HG03442 (cell line): ENCODE data around the gene COASY.
"Not testable (repeated sequence)": the region's sequence is repeated elsewhere in the genome, so short reads cannot be mapped to it uniquely, and the experiment has no call there.

ENCODE experiments used
- ATAC-seq: cut with Tn5 transposase; IDR thresholded peaks from one replicate; pipeline ENCODE4 v1.9.1; 2021; ENCODE audit warnings: mild to moderate bottlenecking, moderate library complexity; ENCODE audit not compliant: unreplicated experiment

COASY gene

DNA sequence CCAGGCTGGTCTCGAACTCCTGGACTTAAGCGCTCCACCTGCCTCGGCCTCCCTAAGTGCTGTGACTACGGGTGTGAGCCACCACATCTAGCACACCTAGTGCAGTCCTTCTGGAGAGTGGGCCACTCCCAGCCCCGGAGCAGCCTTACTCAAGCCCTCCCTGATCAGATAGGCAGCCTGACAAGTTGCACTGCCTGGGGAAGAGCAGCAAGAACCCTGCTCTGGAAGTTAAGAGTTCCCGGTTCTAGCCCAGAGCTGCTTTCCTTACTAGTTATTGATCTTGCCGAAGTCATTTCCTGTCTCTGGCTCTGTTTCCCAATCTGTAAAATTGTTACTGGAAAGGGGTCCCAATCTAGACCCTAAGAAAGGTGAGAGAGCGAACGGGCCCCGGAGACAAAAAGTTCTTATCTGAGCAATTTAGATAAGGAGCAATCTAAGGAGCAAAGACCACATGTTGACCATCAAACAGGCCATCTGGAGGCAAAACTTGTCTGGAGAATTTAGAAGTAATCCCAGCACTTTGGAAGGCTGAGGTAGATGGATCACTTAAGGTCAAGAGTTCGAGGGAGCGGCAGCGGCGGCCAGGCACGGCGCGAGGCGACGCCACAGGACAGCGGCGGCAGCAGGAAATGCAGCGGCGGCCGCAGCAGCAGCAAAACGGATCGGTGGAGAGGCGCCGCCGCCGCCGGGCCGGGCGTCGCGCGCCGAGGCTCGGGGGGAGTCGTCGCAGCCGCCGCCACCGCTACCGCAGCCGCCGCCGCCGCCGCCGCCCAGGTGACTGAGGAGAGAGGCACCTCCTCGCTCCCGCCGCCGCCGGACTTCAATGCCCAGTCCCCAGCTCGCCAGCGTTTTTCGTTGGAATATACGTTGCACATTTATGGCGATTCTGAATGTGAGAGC, 30.2 kb upstream of the COASY start:
- no peak for ATAC-seq

DNA sequence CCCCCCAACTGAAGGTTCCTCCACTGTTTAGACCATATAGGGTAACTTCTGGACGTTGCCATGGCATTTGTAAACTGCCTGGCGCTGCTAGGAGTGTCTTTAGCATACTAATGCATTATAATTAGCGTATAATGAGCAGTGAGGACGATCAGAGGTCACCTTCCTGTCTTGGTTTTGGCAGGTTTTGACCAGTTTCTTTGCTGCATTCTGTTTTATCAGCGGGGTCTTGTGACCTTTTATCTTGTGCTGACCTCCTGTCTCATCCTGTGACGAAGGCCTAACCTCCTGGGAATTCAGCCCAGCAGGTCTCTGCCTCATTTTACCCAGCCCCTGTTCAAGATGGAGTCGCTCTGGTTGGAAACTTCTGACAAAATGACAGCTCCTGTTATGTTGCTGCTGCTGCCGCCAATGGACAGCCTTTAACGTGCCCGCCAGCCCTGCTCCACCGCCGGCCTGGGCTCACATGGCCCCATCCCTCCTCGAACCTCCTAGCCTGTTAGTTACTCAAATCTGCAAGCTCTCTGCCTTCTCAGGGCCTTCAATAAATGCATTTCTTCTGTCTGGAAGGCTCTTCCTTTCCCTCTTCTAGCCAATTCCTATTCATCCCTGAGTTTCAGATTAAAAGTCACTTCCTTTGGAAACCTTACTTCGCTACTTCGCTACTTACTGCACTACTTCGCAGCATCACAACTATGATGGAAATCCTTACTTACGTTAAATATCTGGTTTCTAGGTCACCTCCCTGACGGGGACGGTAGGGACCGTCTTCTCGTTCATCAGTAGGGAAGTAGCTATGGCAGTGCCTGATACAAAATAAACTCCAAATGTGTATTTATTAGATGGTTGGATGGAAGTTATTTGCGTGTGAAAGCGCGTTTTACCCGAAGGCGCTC, 26.5 kb upstream of the COASY start:
- ATAC-seq = peak; percentile 1

GRCh38 chr17:42536048-42536371, 25.9 kb upstream of the COASY start, which contains the start of gene NAGLU:
TSS of gene NAGLU (plus strand) at chr17:42536241. CDS start at chr17:42536273, 32 bp downstream.
- peak; percentile 78 for ATAC-seq

DNA sequence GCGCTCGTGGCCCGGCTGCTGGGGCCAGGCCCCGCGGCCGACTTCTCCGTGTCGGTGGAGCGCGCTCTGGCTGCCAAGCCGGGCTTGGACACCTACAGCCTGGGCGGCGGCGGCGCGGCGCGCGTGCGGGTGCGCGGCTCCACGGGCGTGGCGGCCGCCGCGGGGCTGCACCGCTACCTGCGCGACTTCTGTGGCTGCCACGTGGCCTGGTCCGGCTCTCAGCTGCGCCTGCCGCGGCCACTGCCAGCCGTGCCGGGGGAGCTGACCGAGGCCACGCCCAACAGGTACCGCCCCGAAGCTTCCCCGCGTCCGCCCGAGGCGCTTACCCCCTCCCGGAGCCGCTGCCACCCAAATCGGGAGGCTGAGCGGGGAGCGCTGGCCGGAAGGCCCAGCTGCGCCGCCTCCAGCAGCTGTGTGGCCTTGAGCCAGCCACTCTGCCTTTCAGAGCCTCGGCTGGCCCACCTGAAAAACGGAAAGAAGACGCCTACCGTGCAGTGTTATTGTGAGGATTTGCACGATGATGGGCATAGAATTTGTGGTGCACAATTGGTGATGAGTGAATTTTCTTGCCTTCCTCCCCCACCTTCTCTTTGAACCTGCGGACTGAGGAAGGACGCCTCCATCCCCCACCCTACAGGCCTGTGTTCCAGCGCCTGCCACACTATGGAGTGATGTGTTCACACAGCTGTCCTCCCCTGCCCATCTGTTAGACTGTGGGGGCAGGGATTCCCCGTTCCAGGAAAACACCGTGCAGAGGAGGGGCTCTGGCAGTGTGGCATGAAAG, 25.4 kb upstream of the COASY start:
- peak; percentile 61 for ATAC-seq

- no peak for ATAC-seq
Observed at GRCh38 chr17:42537156-42537805, 24.7 kb upstream of the COASY start.

- ATAC-seq = no peak
Observed at GRCh38 chr17:42537826-42538451, 24.0 kb upstream of the COASY start.

DNA sequence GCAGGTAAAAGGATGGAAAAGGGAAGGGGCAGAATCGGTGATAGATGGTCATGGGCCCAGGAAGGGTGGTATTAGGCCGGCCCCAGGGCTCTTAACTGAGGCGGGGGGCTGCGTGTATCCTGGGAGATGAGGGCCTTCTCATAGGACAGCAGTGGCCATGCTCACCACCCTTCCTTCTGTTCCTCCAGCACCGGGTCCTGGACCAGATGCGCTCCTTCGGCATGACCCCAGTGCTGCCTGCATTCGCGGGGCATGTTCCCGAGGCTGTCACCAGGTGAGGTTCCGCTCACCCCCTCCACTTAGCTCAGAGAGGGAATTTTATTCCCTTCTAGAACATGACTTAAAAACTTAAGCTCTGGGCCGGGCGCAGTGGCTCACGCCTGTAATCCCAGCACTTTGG, 23.5 kb upstream of the COASY start:
- no peak for ATAC-seq

DNA sequence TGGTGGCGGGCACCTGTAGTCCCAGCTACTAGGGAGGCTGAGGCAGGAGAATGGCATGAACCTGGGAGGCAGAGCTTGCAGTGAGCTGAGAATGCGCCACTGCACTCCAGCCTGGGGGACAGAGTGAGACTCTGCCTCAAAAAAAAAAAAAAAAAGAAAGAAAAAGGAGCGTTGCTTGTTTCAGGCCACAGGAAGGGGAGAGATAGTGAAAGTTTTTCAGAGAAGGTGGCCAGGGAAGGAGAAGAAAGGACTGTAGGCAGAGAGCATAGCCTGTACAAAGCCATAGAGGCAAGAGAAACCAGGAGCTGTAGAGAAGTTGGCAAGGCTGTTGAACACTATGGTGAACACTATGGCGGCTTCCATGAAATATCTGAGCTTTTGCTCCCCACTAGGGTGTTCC, 21.4 kb upstream of the COASY start:
- not testable (repeated sequence) for ATAC-seq

DNA sequence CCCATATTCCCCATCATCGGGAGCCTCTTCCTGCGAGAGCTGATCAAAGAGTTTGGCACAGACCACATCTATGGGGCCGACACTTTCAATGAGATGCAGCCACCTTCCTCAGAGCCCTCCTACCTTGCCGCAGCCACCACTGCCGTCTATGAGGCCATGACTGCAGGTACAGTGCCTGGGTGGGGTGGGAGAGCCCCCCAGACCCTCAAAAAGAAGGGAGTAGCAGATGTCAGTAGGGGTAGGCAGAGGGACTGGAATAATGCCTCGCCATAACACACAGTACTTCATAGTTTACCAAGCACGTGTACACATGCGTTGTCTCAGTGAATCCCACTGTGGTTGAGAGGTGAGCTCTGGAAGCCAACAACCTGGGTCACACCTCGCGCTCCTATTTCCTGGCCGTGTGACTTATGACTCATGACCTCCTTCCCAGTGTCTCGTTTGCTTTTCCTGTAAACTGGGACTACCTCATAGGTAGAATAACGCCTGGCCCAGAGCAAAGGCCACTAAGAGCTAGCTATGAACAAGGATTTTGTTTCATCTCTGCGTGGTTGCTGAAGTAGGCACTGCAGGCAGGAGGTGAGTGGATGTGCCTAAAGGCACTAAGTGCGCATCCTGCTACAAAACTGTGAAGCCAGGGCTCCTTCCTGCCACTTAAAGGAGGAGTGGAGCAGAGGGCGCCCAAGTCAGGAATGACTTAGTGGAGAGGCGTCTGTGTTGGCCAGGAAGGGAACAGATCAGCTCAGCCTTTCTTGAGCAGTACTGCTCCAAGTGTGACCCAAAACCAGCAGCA, 20.7 kb upstream of the COASY start:
- ATAC-seq = no peak

GRCh38 chr17:42543190-42544079, 18.5 kb upstream of the COASY start:
- no peak for ATAC-seq

DNA sequence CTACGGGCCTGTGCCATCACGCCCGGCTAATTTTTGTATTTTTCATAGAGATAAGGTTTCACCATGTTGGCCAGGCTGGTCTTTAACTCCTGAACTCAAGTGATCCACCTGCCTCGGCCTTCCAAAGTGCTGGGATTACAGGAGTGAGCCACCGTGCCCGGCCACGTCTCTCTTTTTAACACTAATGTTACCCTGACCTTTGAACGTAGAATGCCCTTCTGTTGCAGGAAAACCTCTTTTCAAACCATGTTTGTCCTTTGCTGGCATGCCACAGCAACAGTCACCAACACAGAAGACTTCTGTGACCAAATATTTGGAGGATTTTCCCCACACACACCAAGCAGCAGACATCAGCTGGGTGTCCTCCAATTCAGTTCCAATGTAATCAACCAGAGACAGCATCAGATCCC, 17.1 kb upstream of the COASY start:
- ATAC-seq = no peak

DNA sequence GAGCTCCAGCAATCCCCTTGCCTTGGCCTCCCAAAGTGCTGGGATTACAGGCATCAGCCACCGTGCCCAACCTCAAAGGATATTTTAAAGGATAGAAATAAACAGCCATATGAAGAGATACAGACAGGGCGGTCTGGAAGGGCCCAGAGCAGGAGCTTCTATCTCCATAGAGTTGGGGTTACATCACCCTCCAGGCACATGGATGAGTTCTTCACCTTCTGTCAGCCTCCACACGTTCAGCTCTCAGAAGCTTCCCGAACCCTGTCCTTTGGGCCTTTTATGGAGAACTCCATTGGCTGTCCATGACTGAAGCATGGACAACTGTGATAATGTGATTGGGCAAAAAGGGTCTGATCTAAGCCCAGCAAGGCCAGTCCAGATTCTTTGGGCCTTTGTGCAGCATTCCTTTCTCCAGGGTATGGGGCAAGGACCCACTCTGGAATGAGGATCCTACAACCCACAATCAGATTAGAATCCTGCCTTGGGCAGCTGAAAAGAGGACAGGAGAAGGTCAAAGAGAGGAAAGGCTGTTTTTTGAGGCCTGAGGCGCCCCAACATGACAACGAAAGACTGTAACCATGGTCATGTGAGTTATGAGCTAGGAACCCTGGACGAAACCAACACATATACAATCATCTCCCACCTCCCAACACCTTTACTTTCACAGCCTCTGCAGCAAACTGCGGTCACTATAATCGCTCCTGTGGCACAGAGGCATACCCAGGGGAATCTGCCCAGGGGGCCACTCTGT, 16.0 kb upstream of the COASY start:
- not testable (repeated sequence) for ATAC-seq

GRCh38 chr17:42547001-42547461, 14.9 kb upstream of the COASY start:
- no peak for ATAC-seq

DNA sequence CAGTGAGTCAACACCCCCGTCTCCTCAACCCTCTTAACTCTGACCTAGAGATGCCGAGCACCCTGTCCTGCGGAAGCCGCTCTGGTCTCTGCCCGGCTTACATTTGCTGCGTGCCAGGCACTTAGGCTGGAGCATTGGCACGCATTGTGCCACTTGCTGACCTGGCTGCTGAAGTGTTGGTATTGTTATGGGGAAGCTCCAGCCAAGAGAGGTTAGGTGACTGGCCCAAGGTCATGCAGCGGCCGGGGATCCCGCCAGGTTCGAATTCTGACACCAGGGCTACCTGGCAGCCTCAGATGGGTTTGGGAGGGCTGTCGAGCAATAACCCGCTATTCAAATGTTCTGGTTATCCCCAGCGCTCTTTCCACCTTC, 14.3 kb upstream of the COASY start:
- ATAC-seq = no peak

GRCh38 chr17:42548070-42548837, 13.7 kb upstream of the COASY start:
- ATAC-seq = peak; percentile 63

- ATAC-seq = no peak
Observed at GRCh38 chr17:42548993-42549755, 12.8 kb upstream of the COASY start.
